ENCODE measurements around the gene PCNT. TPM values are rescaled to one million over a fixed set of nuclear protein-coding genes. Genes with fewer than 3 reads are reported as not detected.

PCNT gene
- total and polyA plus RNA-seq, 2 of the 8 experiments (the other 6 are each of a cell fraction or from before 2014, with no cell fraction given) = 9.9 to 45.1 TPM

GRCh38 chr21:46314441-46315020 lies 9.4 kb upstream of the PCNT start:
- Histone ChIP-seq H2AFZ (ENCODE audit: low read length) (no peak overlapping the region), H3K4ac (replicated peaks; ENCODE audit: insufficient read length, low read depth, low read length) (no peak overlapping the region), H3K23ac (ENCODE audit: insufficient read length) (no peak overlapping the region), H3K4me1 (replicated peaks in 1 of 4; ENCODE audit: control insufficient read depth in 3 of 4, insufficient read depth in 4 of 4, low read length in 3 of 4) (peaks cover 0 to 16% (median 8%) of the 10 kb centered on the region in 4 experiments; a peak in 5 of 7 replicates), H4K5ac (ENCODE audit: insufficient read length, low read depth, low read length) (no peak overlapping the region), H2BK5ac (ENCODE audit: low read depth, low read length) (no peak overlapping the region), H2BK20ac (ENCODE audit: low read length) (no peak overlapping the region), H3K14ac (ENCODE audit: insufficient read length) (no peak overlapping the region), H4K20me1 (replicated peaks in 1 of 2; ENCODE audit: control insufficient read depth in 1 of 2, insufficient read depth in 2 of 2, low read length in 2 of 2) (peaks cover 4 to 22% of the 10 kb centered on the region in 2 experiments), H4K8ac (ENCODE audit: extremely low read depth, insufficient read depth, low read length) (0 out of 2 replicates have a peak overlapping the region, but pooled peaks have one; percentile 31), H2AK5ac (ENCODE audit: low read depth, low read length) (no peak overlapping the region), H3K79me1 (ENCODE audit: low read depth, low read length) (no peaks in the 10 kb centered on the region; the same call in 1 of the 2 replicates), H3K79me2 (ENCODE audit: control insufficient read depth in 1 of 2, insufficient read depth in 2 of 2, low read length in 2 of 2) (no peaks in the 10 kb centered on the region), H3K56ac (replicated peaks; ENCODE audit: insufficient read length, low read depth, low read length) (no peak overlapping the region), H3K18ac (ENCODE audit: extremely low read depth, low read length) (no peak overlapping the region), H2BK12ac (ENCODE audit: low read depth, low read length) (no peak overlapping the region), H3K23me2 (ENCODE audit: low read depth, low read length) (peaks cover 6% of the 10 kb centered on the region; the same call in 1 of the 2 replicates), H2BK15ac (ENCODE audit: low read length) (no peak overlapping the region), H4K91ac (replicated peaks; ENCODE audit: insufficient read length, low read length) (no peak overlapping the region), H3K36me3 (ENCODE audit: control insufficient read depth in 2 of 4, insufficient read depth in 4 of 4, low read length in 3 of 4) (peaks cover 0 to 19% (median 13%) of the 10 kb centered on the region in 4 experiments; a peak in 5 of 8 replicates), H3K27ac (ENCODE audit: low read depth, low read length) (no peak overlapping the region), H2BK120ac (replicated peaks; ENCODE audit: low read depth, low read length) (no peak overlapping the region), H3K27me3 (replicated peaks in 1 of 4; ENCODE audit: control insufficient read depth in 3 of 4, extremely low read depth in 1 of 4, insufficient read depth in 3 of 4, low read length in 3 of 4) (no peaks in the 10 kb centered on the region), H3K4me2 (ENCODE audit: insufficient read depth in 1 of 2, low read depth in 2 of 2, low read length in 2 of 2) (no peak overlapping the region), H3K9me3 (ENCODE audit: insufficient read depth in 2 of 2, low read depth in 1 of 2, low read length in 1 of 2) (no peaks in the 10 kb centered on the region), H3K4me3 (ENCODE audit: extremely low read depth in 1 of 4, insufficient read depth in 2 of 4, low read depth in 3 of 4, low read length in 4 of 4) (no peak overlapping the region), H3K9ac (replicated peaks in 1 of 4; ENCODE audit: extremely low read depth in 1 of 4, low read depth in 3 of 4, low read length in 3 of 4) (no peak overlapping the region)
- no peak for FAIRE-seq
- POLR2A ChIA-PET (ENCODE audit: partially characterized antibody) = interaction anchor here (0.5 to 3.2 kb wide), 9 partner anchors 8 to 140 kb away, joined by 3 to 24 read pairs (median 3); partner anchors contain the start of genes C21orf58 and MCM3AP
- CTCF ChIA-PET (ENCODE audit: partially characterized antibody) = interaction anchor here (0.6 to 1.5 kb wide), 7 partner anchors 14 to 97 kb away, joined by 3 to 4 read pairs (median 3); no protein-coding TSS in a partner anchor
- DNase-seq (ENCODE audit: low read depth in 1 of 2, low spot score in 2 of 2) = peak in 1 of 2 experiments; percentile 48
- WGBS, 2 experiments (ENCODE audit: extremely low coverage in 1 of 2, insufficient coverage in 1 of 2, insufficient read length in 1 of 2, insufficient replicate concordance in 2 of 2, low coverage in 1 of 2, low lambda C conversion rate in 2 of 2, missing lambda C conversion rate in 1 of 2) = 82% methylated on average over 21 of the region's 22 CpGs; no CpG with 5 or more reads in 1 of the 2 experiments
- no peak for TF ChIP-seq POU5F1 (IDR thresholded peaks at IDR 0.05; ENCODE audit: low read depth, low read length)
- TF ChIP-seq CTCF (IDR thresholded peaks at IDR 0.05; ENCODE audit: control extremely low read depth in 1 of 3, insufficient read depth in 1 of 3, low read depth in 1 of 3, low read length in 3 of 3) = peak; percentile 20 to 43 (median 38); a peak in 3 of 4 replicates
- no peak for TF ChIP-seq POLR2AphosphoS5 (IDR thresholded peaks at IDR 0.05; ENCODE audit: low read depth, low read length)
- TF ChIP-seq, protein P1, sequence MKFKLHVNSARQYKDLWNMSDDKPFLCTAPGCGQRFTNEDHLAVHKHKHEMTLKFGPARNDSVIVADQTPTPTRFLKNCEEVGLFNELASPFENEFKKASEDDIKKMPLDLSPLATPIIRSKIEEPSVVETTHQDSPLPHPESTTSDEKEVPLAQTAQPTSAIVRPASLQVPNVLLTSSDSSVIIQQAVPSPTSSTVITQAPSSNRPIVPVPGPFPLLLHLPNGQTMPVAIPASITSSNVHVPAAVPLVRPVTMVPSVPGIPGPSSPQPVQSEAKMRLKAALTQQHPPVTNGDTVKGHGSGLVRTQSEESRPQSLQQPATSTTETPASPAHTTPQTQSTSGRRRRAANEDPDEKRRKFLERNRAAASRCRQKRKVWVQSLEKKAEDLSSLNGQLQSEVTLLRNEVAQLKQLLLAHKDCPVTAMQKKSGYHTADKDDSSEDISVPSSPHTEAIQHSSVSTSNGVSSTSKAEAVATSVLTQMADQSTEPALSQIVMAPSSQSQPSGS (IDR thresholded peaks at IDR 0.05; ENCODE audit: low read length) = no peak
- no peak for TF ChIP-seq HDAC6 (IDR thresholded peaks at IDR 0.05; ENCODE audit: low read depth, low read length)
- TF ChIP-seq CHD1 (IDR thresholded peaks at IDR 0.05; ENCODE audit: low read depth, low read length) = no peak
- TF ChIP-seq JUND (IDR thresholded peaks at IDR 0.05; ENCODE audit: low read length) = no peak
- TF ChIP-seq TAF1 (IDR thresholded peaks at IDR 0.05; ENCODE audit: low read depth, low read length) = no peak
